Fibroblast of upper back skin (primary cell): Measurements from ENCODE around the gene C1QTNF1.

ENCODE experiments used
- DNase-seq: peaks from one replicate; pipeline ENCODE4 v3.0.0-alpha.2; 2013

Gene C1QTNF1

DNA sequence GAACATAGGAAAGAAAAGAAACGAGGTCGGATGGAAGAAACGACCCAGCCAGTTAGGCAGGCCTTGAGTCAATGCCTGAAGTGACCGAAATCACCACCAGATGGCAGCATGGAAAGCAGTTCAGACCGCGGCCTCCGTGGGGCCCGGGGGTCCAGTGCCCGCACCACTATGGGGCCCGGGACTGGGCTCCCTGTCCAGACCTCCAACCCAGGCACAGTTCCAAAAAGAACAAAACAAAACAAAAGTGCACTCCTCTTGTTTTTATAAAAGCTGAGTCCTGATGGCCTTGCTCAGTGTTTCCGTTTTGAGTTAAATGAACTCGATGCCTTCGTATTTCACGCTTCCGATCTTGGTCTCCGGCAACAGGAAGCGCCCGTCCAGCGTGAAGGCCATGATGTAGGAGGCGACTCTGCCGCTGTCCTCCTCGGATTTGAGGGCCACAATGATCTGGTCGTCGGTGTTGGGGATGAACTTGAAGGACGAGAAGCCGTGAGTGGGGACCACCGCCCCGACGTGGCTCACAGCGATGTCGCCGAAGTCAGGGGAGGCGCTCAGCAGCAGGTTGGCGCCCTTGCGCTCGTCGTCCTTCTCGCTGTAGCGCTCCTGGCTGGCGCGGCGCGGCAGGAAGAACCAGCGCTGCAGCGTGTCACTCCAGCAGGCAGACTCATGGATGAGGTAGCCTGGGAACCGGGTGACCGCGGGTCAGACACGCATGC is 30.6 kb upstream of the C1QTNF1 start:
- peak; percentile 30 for DNase-seq

DNA sequence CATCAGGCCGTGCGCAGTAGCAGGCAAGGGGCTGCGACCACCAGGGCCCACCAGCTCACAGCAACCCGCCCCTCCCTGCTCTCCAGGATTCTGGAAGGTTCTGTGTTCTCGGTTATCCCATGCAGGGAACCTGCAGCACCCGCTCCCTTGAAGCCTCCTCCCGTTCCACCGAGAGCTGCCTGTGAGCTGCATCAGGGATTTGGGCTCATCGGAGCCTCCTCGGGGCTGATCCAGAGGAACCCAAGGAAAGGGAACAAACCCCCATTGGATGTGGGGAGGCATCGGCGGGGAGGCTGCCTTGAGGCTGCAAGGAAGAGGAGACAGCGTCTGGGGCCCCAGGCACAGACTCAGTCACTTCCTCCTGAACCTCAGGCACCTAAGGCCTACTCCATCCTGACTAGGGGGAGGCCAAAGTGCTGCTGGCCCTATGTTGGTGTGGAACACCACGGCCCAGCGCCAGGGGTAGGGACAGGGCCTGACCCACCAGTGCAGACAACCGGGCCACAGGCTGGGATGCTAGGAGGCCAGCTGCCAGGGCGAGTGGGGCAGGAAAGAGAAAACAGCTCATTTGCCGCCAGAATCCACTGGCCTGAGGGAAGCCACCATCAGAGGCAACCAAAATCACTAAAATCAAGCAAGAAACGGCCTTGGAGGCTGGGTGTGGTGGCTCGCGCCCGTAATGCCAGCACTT is 29.8 kb upstream of the C1QTNF1 start:
- DNase-seq, result no peak

DNA sequence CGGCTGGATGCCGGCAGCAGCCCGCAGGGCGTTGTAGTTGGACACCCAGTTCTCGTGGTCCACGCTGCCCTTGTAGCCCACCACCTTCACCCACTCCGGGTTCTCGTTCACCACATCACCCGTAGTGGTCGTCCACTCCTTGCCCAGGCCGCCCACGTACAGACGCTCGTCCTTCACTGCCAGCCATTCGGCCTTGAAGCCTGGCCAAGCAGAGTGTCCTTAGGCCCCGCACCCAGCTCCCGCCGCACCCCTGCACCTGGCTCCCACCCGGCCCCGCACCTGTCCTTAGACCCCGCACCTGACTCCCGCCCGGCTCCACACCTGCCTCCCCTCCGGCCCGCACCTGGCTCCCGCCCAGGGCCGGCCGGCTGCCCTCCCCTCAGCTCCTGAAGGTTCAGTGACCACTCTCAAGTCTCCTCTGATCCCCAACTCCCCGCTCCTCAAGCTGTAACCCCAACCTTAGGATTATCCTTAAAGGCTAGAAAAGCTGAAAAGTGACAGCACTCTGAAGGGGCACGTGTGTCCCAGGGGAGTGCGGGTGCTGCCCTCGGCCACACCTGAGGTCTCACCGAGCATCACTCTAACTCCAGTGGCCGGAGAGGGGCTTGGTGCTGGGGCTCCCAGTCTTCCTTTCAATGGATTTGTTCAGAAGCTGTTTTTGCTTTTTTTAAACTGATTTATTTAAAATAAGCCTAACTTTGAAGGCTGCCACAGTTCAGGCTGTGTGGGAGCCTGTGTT is 28.8 kb upstream of the C1QTNF1 start:
- no peak for DNase-seq

- DNase-seq, result no peak
Observed at GRCh38 chr17:78995761-78996451, 28.1 kb upstream of the C1QTNF1 start.

DNA sequence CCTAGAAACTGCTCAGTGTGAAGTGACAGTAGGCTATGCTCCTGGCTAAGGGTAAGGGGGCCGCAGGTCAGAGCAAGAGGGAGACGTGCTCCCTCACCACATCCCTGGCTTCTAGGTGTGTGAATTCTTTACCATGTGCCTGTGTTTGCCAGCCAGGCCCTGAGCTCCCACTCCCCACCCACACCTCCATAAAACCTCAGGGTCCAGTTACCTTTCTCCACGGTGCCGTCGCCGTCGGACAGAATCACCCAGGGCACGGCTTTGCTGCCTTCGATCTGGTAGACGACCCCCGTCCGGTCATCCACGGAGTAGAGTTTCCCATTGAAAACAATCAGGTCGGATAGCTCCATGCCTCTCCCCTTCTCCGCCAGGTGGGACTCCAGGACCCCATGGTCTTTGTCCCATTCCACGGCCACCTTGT is 27.2 kb upstream of the C1QTNF1 start:
- no peak for DNase-seq

DNA sequence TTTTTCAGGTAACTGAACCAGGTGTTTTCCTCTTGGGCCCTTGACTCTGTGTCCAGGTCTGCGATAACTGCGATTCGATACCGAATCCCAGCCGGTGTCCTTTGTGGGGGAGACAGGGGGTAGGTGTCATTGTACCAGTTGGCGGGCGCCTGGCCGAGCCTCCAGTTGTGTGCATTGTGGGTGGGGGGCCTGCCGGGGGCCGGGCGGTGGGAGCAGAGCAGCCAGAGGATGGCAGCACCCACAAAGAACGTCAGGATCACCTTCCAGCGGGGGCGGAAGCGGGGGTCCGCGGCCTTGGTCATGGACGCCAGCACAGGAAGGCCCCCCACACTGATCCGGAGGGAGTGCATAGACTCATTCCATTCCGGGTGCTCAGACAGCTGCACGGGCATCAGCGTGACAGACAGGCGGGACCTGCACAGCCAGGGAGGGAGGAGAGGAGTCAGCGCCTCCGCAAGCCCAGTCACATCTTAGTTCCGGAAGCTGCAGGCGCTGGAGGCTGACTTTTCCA is 26.7 kb upstream of the C1QTNF1 start:
- DNase-seq, result no peak

GRCh38 chr17:78997881-78998280 is 26.1 kb upstream of the C1QTNF1 start:
- DNase-seq, result no peak

GRCh38 chr17:78998311-78999055 is 25.5 kb upstream of the C1QTNF1 start:
- DNase-seq, result no peak

GRCh38 chr17:78999056-78999768 is 24.8 kb upstream of the C1QTNF1 start:
- no peak for DNase-seq

DNA sequence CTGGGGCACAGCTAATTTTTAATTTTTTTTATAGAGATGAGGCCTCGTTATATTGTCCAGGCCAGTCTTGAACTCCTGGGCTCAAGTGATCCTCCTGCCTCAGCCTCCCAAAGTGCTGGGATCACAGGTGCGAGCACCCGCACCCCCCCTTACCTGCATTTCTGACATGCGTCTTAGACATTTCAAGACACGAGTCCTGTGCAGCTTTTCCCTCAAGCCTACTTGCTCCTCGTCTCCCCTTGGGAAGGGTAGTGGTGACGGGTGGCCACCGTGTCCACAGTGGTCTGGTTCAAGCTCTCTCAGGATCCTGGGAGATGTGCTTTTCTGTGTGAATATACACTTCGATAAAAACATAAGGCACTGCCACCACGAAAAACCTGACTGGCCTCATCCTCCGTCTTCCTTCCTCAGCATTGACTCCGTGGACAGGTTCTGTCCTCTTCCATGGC is 24.0 kb upstream of the C1QTNF1 start:
- DNase-seq, result no peak

DNA sequence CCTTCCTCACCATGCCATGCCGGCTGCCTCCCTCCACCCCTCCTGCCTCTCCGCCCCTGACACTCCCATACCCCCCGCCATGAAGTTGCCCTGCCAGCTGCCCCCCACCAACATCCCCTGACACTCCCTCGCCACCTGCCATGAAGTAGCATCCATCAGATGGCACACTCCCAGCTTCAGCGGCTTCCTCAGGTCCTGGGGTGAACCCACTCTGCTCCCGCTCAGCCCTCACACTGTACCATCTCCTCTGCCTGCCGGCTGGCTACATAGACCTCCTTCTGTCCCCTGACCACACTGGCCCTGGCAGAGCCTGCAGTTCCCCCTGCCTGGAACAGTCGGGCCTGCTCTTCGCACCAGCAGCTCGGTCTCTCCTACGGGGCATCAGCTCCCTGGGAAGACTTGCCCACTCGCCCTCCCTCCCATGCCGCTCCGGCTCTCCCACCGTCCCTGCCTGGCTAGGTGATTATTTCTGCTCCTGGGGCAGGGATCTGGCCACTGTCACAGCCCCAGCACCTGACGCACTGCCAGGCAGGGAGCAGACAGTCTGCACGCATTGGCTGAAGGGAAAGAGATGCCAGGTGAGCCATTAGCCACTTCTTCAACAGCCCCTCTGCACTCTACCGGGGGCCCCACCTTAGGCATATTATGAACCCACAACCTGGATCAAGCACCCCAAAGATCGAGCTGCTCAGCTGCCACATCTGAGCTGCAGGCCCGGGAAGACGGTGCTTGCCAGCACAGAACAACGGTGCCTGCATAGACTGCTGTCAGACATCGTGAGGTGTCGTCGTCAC is 23.4 kb upstream of the C1QTNF1 start:
- no peak for DNase-seq

- no peak for DNase-seq
Observed at GRCh38 chr17:79001190-79002020, 22.6 kb upstream of the C1QTNF1 start.

- DNase-seq, result no peak
Observed at GRCh38 chr17:79002291-79002690, 21.7 kb upstream of the C1QTNF1 start.

DNA sequence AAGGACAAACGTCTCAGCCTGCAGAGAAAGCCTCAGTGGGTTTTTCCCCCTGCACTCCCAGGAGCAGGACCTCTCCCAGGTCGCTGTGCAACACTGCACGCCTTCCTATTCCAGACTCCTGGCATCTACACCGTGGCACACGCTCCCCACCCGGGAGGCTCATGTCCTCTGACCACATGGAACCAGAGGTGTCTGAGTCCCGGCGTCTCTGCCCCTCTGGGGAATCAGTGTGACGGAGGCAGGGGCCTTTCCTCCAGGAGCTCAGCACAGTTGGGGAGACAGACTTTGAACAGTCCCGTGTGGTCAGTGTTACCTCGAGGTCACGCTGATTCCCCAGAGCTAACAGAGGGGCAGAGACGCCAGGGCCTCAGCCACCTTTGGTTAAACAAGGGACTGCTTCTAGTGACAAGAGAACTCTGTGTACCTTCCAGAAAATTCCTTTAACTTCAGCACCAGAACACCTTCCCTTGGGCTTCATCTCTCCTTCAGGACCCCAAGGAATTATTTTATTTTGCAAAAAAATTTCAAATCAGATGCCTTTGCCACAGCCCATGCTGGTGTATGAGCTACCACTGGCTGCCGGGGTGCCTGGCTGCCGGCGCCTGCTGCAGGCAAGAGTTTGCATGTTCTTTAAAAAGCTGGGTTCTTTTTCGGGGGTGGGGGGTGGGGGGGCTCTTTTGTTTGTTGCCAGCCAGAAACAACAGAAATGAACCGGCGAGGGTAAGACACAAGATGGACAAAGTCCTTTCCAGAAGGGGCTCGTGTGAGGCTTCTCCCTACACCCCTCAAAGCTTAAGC is 21.0 kb upstream of the C1QTNF1 start:
- no peak for DNase-seq

DNA sequence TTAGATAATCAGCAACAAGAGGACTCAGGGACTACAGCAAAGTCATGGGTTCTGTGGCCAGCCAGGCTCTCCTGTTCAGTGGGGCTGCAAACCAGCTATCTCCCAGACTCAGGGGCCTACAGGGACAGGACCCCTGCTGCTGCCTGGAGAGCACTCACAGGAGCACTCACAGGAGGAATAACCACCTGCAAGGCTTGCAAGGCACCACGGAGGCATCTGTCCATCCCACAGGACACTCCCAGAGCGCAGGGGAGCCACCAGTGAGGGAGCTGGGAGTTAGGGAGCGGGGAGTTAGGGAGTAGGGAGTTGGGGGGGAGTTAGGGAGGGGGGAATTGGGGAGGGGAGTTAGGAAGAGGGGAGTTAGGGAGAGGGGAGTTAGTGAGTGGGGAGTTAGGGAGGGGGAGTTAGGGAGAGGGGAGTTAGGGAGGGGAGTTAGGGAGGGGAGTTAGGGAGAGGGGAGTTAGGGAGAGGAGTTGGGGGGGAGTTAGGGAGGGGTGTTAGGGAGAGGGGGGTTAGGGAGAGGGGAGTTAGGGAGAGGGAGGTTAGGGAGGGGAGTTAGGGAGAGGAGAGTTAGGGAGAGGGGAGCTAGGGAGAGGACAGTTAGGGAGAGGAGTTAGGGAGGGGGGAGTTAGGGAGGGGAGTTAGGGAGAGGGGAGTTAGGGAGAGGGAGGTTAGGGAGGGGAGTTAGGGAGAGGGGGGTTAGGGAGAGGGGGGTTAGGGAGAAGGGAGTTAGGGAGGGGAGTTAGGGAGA is 20.1 kb upstream of the C1QTNF1 start:
- no peak for DNase-seq

GRCh38 chr17:79005063-79005861 is 18.7 kb upstream of the C1QTNF1 start:
- no peak for DNase-seq

DNA sequence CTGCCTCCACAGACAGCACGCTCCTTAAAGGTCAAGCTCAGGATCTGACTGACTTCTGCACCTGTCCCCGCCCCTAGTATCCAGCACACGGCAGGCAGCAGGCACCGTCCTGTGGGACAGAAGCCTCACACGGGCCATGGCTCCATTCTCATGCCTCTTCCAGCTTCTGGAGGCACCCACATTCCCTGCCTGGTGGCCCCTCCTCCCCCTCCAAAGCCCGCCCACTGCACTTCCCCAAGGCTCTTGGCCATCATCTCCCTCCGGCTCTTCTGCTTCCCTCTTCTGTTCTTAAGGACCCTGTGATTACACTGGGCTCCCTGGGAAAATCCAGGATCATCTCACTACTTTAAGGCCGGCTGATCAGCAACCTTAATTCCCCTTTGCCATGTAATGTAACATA is 17.9 kb upstream of the C1QTNF1 start:
- no peak for DNase-seq
